ENCODE measurements around the gene SNAP29.

Gene SNAP29

GRCh38 chr22:20857247-20857643 is 1.6 kb upstream of the SNAP29 start:
- Histone ChIP-seq H3K9me3 (ENCODE audit: control insufficient read depth, insufficient read depth, low read depth, low read length) (no peaks in the 10 kb centered on the region), H3K27ac (ENCODE audit: low read depth, low read length) (no peak overlapping the region), H3K36me3 (ENCODE audit: control insufficient read depth, insufficient read depth, low read length) (no peaks in the 10 kb centered on the region), H3K27me3 (ENCODE audit: control insufficient read depth, insufficient read depth, low read length) (no peaks in the 10 kb centered on the region), H3K4me1 (ENCODE audit: control insufficient read depth, insufficient read depth, low read length) (peaks cover 24% of the 10 kb centered on the region), H3K9ac (ENCODE audit: low read length) (peak overlapping the region; percentile 41), H3K4me3 (ENCODE audit: low read depth, low read length) (peak overlapping the region; percentile 67)

- Histone ChIP-seq H3K9ac (ENCODE audit: low read length) (peak overlapping the region; percentile 65), H3K27me3 (ENCODE audit: control insufficient read depth, insufficient read depth, low read length) (no peaks in the 10 kb centered on the region), H3K27ac (ENCODE audit: low read depth, low read length) (no peak overlapping the region)
These were observed 781 bp upstream of the SNAP29 start for GRCh38 chr22:20857838-20858614.

GRCh38 chr22:20859615-20860014 is 808 bp downstream of the SNAP29 start:
- H3K27ac ChIP-seq (ENCODE audit: low read depth, low read length), result no peak overlapping the region
- peaks cover 12% of the 10 kb centered on the region for H3K4me1 ChIP-seq (ENCODE audit: control insufficient read depth, insufficient read depth, low read length)
- no peaks in the 10 kb centered on the region for H3K27me3 ChIP-seq (ENCODE audit: control insufficient read depth, insufficient read depth, low read length)
- no peaks in the 10 kb centered on the region for H3K36me3 ChIP-seq (ENCODE audit: control insufficient read depth, insufficient read depth, low read length)
- peak overlapping the region; percentile 67 for H3K4me3 ChIP-seq (ENCODE audit: low read depth, low read length)
- peak overlapping the region; percentile 84 for H3K9ac ChIP-seq (ENCODE audit: low read length)
- no peaks in the 10 kb centered on the region for H3K9me3 ChIP-seq (ENCODE audit: control insufficient read depth, insufficient read depth, low read depth, low read length)

More at GRCh38 chr22:20857838-20858614, 781 bp upstream of the SNAP29 start:
- no peaks in the 10 kb centered on the region for H3K36me3 ChIP-seq (ENCODE audit: control insufficient read depth, insufficient read depth, low read length)
- peaks cover 18% of the 10 kb centered on the region for H3K4me1 ChIP-seq (ENCODE audit: control insufficient read depth, insufficient read depth, low read length)
- H3K4me3 ChIP-seq (ENCODE audit: low read depth, low read length), result peak overlapping the region; percentile 67
- no peaks in the 10 kb centered on the region for H3K9me3 ChIP-seq (ENCODE audit: control insufficient read depth, insufficient read depth, low read depth, low read length)

GRCh38 chr22:20862540-20862939 is 3.7 kb downstream of the SNAP29 start:
- no peaks in the 10 kb centered on the region for H3K36me3 ChIP-seq (ENCODE audit: control insufficient read depth, insufficient read depth, low read length)
- H3K4me3 ChIP-seq (ENCODE audit: low read depth, low read length), result no peak overlapping the region
- no peak overlapping the region for H3K9ac ChIP-seq (ENCODE audit: low read length)
- H3K27ac ChIP-seq (ENCODE audit: low read depth, low read length), result no peak overlapping the region
- H3K9me3 ChIP-seq (ENCODE audit: control insufficient read depth, insufficient read depth, low read depth, low read length), result no peaks in the 10 kb centered on the region
- H3K4me1 ChIP-seq (ENCODE audit: control insufficient read depth, insufficient read depth, low read length), result peaks cover 9% of the 10 kb centered on the region
- no peaks in the 10 kb centered on the region for H3K27me3 ChIP-seq (ENCODE audit: control insufficient read depth, insufficient read depth, low read length)

- H3K9ac ChIP-seq (ENCODE audit: low read length), result no peak overlapping the region
- H3K36me3 ChIP-seq (ENCODE audit: control insufficient read depth, insufficient read depth, low read length), result 0 out of 2 replicates have a peak, but pooled peaks cover 3% of the 10 kb centered on the region
- no peaks in the 10 kb centered on the region for H3K27me3 ChIP-seq (ENCODE audit: control insufficient read depth, insufficient read depth, low read length)
- no peak overlapping the region for H3K4me3 ChIP-seq (ENCODE audit: low read depth, low read length)
- no peak overlapping the region for H3K27ac ChIP-seq (ENCODE audit: low read depth, low read length)
- no peaks in the 10 kb centered on the region for H3K9me3 ChIP-seq (ENCODE audit: control insufficient read depth, insufficient read depth, low read depth, low read length)
- peaks cover 7% of the 10 kb centered on the region; the same call in 1 of the 2 replicates for H3K4me1 ChIP-seq (ENCODE audit: control insufficient read depth, insufficient read depth, low read length)
These were observed 4.6 kb downstream of the SNAP29 start for GRCh38 chr22:20863366-20863765.

- Histone ChIP-seq H3K4me1 (ENCODE audit: control insufficient read depth, insufficient read depth, low read length) (peaks cover 7% of the 10 kb centered on the region; the same call in 1 of the 2 replicates), H3K4me3 (ENCODE audit: low read depth, low read length) (no peak overlapping the region), H3K27me3 (ENCODE audit: control insufficient read depth, insufficient read depth, low read length) (no peaks in the 10 kb centered on the region), H3K36me3 (ENCODE audit: control insufficient read depth, insufficient read depth, low read length) (0 out of 2 replicates have a peak, but pooled peaks cover 3% of the 10 kb centered on the region), H3K27ac (ENCODE audit: low read depth, low read length) (no peak overlapping the region), H3K9ac (ENCODE audit: low read length) (no peak overlapping the region), H3K9me3 (ENCODE audit: control insufficient read depth, insufficient read depth, low read depth, low read length) (no peaks in the 10 kb centered on the region)
These were observed 5.5 kb downstream of the SNAP29 start for GRCh38 chr22:20864186-20864908.

GRCh38 chr22:20865331-20865730 is 6.5 kb downstream of the SNAP29 start:
- Histone ChIP-seq H3K4me1 (ENCODE audit: control insufficient read depth, insufficient read depth, low read length) (peaks cover 3% of the 10 kb centered on the region; the same call in 1 of the 2 replicates), H3K4me3 (ENCODE audit: low read depth, low read length) (no peak overlapping the region), H3K27me3 (ENCODE audit: control insufficient read depth, insufficient read depth, low read length) (no peaks in the 10 kb centered on the region), H3K27ac (ENCODE audit: low read depth, low read length) (no peak overlapping the region), H3K9me3 (ENCODE audit: control insufficient read depth, insufficient read depth, low read depth, low read length) (no peaks in the 10 kb centered on the region), H3K36me3 (ENCODE audit: control insufficient read depth, insufficient read depth, low read length) (peaks cover 7% of the 10 kb centered on the region), H3K9ac (ENCODE audit: low read length) (no peak overlapping the region)

- Histone ChIP-seq H3K9ac (ENCODE audit: low read length) (no peak overlapping the region), H3K4me3 (ENCODE audit: low read depth, low read length) (no peak overlapping the region), H3K4me1 (ENCODE audit: control insufficient read depth, insufficient read depth, low read length) (peaks cover 3% of the 10 kb centered on the region; the same call in 1 of the 2 replicates), H3K27me3 (ENCODE audit: control insufficient read depth, insufficient read depth, low read length) (no peaks in the 10 kb centered on the region), H3K27ac (ENCODE audit: low read depth, low read length) (no peak overlapping the region), H3K36me3 (ENCODE audit: control insufficient read depth, insufficient read depth, low read length) (peaks cover 14% of the 10 kb centered on the region), H3K9me3 (ENCODE audit: control insufficient read depth, insufficient read depth, low read depth, low read length) (no peaks in the 10 kb centered on the region)
These were observed 7.2 kb downstream of the SNAP29 start for GRCh38 chr22:20865875-20866445.

- Histone ChIP-seq H3K27ac (ENCODE audit: low read depth, low read length) (no peak overlapping the region), H3K9ac (ENCODE audit: low read length) (no peak overlapping the region), H3K27me3 (ENCODE audit: control insufficient read depth, insufficient read depth, low read length) (no peaks in the 10 kb centered on the region)
These were observed 7.9 kb downstream of the SNAP29 start for GRCh38 chr22:20866736-20867135.

GRCh38 chr22:20867179-20868024 is 8.6 kb downstream of the SNAP29 start:
- no peak overlapping the region for H3K4me3 ChIP-seq (ENCODE audit: low read depth, low read length)
- peaks cover 14% of the 10 kb centered on the region for H3K36me3 ChIP-seq (ENCODE audit: control insufficient read depth, insufficient read depth, low read length)
- no peak overlapping the region for H3K27ac ChIP-seq (ENCODE audit: low read depth, low read length)
- H3K9me3 ChIP-seq (ENCODE audit: control insufficient read depth, insufficient read depth, low read depth, low read length), result no peaks in the 10 kb centered on the region
- no peaks in the 10 kb centered on the region for H3K27me3 ChIP-seq (ENCODE audit: control insufficient read depth, insufficient read depth, low read length)
- peaks cover 3% of the 10 kb centered on the region; the same call in 1 of the 2 replicates for H3K4me1 ChIP-seq (ENCODE audit: control insufficient read depth, insufficient read depth, low read length)
- no peak overlapping the region for H3K9ac ChIP-seq (ENCODE audit: low read length)

More at GRCh38 chr22:20866736-20867135, 7.9 kb downstream of the SNAP29 start:
- Histone ChIP-seq H3K36me3 (ENCODE audit: control insufficient read depth, insufficient read depth, low read length) (peaks cover 14% of the 10 kb centered on the region), H3K4me3 (ENCODE audit: low read depth, low read length) (no peak overlapping the region), H3K4me1 (ENCODE audit: control insufficient read depth, insufficient read depth, low read length) (peaks cover 3% of the 10 kb centered on the region; the same call in 1 of the 2 replicates), H3K9me3 (ENCODE audit: control insufficient read depth, insufficient read depth, low read depth, low read length) (no peaks in the 10 kb centered on the region)

Data from HUES6 (cell line).